ENCODE measurements around the gene ZBTB7A.

Gene ZBTB7A

GRCh38 chr19:4093643-4094175 is 27.0 kb upstream of the ZBTB7A start:
- DNase-seq, result no peak

DNA sequence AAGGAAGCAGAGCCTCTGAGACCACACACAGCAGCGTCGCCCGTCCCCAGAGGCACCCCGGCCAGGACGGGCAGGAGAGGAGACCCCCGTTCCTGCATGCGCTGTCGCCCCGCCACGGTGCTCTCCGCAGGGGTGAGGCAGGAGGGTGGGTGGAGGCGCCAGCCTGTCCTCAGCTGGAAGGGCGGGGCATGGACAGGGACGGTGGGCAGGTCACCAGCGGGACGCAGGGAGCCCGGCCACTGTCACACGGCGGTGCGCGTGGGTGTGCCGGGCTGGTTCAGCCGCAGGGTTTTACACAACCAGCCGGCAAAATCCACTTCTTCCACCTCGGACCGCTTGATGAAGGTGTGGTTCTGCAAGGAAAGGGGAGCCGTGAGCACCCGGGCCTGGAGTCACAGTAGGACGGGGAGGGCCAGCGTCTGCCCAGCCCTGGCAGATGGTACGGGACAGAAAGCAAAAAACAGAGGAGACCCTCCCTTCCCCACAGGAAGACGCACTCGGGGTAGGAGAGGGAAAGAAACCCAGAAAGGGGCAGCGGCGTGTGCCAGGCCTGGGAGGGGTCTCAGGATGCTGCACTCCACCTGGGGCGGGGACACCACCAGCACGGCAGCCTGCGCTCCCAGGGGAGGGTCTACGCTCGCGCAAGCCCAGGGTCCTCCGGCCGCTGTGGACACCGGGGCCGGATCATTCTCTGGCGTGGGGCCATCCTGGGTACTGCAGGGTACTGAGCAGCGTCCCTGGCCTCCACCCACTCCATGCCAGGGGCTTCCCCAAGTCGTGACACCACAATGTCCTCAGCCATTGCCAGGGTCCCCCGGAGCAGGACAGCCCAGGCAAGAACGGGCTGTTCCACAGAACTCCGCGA is 23.9 kb upstream of the ZBTB7A start:
- no peak for DNase-seq

GRCh38 chr19:4089946-4090345 is 23.2 kb upstream of the ZBTB7A start:
- DNase-seq, result no peak

GRCh38 chr19:4089400-4089908 is 22.8 kb upstream of the ZBTB7A start:
- DNase-seq, result no peak

DNA sequence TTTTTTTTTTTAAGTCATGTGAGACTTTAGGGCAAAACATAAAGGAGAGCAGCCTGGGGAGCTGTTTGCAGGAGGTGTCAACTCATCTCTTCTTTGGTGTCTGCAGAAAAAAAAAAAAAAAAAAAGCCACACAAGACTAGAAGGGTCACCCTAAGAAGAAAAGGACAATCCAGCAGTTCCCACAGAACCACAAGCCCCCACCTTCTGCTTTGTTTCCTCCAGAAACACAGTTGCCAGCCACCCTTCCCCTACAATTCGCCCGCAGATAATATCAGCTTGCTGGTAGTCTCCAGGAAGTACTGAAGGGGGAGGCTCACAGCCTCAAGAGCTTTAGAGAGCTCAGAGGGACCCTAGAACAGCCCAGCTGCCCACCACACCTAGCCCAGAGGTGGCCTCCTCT is 22.3 kb upstream of the ZBTB7A start:
- DNase-seq, result no peak

DNA sequence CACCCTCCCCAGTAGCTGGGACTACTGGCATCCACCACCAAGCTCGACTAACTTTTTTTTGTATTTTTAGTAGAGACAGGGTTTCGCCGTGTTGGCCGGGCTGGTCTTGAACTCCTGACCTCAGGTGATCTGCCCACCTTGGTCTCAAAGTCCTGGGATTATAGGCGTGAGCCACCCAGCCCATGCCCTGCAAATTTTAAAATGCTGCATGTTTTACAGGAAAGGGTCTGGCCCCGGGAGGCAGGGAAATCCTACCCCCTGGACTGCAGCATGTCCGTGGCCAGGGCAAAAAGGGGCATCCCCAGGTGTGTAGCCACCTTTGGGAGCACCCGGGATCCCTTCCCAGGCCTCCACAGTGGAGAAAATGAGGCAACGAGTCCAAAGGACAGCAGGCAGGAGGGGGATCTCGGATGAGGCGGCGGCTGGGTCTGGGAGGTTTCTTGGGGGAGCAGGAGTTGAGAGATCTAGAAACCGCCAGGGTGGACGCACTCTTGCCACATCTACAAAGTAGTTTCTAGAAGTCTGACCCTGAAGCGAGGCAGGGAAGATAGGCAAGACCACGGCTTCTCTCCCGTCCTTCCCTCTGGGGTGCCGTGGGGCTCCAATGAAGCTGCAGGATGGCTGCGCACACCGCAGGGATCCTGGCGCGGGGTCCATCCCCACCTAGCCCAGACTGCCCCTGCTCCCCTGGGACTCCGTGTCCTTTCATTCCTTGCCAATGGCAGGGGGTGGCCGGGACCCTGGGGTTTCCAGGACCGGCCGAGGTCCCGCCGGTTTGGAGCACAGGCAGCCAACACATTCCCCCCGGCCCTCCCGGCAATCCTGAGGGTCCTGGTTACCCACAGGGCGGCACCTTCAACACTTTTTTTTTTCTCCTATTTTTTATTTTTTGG is 21.3 kb upstream of the ZBTB7A start:
- DNase-seq, result no peak

- no peak for DNase-seq
Observed at GRCh38 chr19:4086411-4086867, 19.7 kb upstream of the ZBTB7A start.

GRCh38 chr19:4084547-4084877 is 17.8 kb upstream of the ZBTB7A start:
- DNase-seq, result no peak

DNA sequence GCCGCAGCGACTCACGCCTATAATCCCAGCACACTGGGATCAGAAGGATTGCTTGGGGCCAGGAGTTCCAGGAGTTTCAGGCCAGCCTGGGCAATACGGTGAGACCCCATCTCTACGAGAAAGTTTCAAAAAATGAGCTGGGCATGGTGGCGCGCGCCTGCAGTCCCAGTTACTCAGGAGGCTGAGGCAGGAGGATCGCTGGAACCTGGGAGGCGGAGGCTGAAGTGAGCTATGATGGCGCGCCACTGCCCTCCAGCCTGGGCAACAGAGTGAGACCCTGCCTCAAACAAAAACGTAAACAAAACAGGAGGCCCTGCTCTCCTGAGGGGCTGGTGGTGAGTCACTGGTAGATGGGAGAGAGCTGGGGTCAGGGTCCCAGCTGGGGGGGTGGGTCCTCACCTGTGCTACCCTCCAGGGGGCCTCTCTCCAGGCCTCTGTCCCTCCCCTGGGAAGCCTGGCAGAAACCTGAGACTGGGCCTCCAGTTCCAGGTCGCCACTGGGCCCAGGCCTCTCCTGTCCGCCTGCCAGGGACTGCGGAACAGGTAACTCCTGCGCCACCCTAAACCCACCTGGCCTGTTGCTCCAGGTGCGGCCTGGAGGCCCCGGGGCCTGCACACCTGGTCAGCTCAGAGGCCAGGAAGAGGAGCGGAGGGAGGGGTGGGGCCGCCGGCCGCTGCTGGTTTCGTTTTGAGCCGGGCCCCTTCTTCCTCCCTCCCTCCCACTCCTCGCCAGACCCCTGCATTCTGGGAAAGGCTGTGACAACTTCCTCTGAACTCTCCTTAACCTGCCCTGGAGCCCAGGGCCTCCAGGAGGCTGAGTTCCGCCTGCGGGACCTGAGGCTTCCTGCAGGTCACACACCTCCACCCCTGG is 17.2 kb upstream of the ZBTB7A start:
- DNase-seq, result no peak

GRCh38 chr19:4082172-4082571 is 15.5 kb upstream of the ZBTB7A start:
- DNase-seq, result no peak

DNA sequence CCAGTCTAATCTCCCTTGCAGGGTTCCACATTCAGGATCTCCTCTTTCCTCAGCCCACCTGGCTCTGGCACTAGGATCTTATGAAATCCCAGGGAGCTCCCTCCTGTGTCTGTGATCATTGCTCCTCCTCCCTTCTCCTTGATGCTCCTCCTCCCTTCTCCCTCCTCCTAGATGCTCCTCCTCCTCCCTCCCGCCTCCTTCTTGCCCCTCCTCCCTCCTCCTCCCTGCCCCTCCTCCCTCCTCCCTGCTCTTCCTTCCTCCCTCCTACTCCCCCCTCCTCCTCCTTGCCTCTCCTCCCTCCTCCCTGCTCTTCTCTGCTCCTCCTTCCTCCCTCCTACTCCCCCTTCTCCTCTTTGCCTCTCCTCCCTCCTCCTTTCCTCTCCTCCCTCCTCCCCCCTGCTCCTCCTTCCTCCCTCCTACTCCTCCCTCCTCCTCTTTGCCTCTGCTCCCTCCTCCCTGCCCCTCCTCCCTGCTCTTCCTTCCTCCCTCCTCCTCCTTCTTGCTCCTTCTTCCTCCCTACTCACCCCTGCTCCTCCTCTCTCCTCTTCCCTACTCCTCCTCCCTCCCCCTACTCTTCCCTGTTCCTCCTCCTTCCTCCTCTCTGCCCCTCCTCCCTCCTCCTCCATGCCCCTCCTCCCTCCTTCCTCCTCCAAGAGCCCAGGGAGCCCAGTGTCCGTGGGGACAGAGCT is 14.9 kb upstream of the ZBTB7A start:
- DNase-seq, result no peak

GRCh38 chr19:4080473-4080872 is 13.8 kb upstream of the ZBTB7A start:
- no peak for DNase-seq

DNA sequence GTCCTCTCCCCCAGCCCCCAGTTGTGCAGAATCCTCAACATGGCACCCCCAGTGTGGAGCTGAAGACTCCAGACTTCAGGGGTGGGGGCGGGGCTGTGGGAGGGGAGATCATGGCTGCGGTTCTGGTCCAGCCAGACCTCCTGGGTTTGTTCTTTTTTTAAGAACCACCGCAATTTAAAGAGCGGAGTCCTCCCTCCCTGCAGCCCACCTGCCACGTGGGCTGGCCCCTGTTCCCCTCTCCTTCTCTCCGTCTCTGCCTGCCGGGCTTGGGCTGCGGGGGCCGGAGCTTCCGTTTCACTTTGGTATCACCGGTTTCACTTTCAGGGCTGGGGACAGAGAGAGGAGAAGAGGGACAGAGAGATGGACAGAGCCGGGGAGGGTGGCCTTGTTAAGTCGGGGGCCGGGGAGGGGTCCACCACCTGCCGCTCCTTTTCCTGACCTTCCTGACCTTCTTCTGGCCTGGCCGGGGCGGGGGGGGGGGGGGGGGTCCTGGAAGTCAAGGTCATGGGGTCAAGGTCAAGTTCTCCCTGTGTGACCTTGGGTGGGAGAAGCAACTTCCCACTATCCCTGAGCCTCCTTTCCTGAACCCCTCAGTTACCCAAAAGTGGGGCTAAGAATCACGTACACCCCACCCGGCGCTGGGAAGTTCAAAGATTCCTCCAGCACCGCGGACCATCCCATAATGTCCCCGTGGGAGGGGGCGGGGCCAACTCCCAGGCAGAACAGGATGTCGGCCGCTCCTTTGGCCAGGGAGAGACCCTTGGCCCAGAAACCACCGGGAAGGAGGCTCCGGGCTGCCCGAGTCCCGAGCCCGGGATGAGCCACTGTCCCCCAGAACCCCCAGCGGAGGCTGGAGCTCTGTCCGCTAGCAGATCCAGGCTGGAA is 11.3 kb upstream of the ZBTB7A start:
- DNase-seq, result no peak

DNA sequence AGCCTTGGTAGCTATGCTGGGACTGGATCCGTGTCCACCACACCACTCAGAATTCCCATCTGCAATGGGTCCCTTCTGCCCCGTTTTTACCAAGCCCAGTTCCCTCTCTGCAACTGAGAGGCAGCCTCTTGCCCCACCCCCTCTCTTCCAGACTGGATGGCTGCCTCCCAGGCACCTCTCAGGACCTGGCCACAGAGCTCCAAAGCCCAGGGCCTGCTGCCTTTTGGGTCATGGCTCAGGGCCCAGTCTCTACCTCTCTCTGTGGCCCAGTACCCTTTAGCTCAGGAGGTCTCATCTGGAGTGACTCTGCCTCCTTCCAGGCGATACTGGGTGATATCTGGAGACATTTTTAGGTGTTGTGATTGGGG is 10.3 kb upstream of the ZBTB7A start:
- DNase-seq, result no peak

- no peak for DNase-seq
Observed at GRCh38 chr19:4075373-4075772, 8.7 kb upstream of the ZBTB7A start.

DNA sequence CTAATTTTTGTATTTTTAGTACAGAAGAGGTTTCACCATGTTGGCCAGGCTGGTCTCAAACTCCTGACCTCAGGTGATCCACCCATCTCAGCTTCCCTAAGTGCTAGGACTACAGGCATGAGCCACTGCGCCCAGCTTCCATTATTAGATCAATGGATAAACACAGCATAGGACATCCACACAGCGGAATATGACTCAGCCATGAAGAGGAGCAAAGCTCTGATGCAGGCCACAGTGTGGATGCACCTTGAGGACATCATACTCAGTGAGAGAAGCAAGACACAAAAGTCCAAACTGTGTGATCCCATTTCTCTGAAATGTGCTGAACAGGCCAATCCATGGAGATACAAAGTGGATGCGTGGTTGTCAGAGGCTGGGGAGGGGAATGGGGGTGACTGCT is 4.9 kb upstream of the ZBTB7A start:
- DNase-seq, result no peak

GRCh38 chr19:4069331-4069959 is 2.7 kb upstream of the ZBTB7A start:
- no peak for DNase-seq

GRCh38 chr19:4068047-4068966 is 1.6 kb upstream of the ZBTB7A start:
- DNase-seq, result no peak

DNA sequence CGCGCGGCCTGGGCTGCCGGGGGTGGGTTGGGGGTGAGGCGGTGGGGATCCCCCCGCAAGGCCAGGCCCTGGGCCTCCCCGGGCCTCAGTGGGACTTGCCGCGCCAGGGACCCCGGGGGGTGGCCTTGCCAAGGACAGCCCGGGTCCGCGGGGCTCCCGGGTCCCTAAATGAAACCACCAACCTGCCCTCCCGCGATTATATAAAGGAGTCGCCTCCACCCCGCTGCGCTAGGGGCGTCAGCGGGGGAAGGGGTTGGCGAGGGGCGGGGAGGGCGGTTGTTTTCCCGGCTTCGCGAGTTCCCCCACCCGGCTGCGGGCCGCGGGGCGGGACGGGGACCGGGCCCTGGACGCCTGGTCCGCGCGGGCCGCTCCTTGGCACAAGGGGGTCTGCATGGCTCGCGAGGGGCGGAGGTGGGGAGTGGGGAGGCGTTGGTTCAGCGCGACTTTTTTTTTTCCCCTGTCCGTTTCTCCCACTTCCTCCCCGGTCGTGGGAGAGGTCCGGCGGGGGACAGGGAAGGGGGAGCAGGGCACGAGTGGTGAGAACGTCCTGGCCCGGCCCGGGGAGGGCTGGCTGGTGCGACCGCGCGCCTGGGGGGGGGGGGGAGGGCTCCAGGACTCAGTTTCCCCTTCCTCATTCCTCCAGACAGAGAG is 822 bp upstream of the ZBTB7A start:
- no peak for DNase-seq
